B cell (primary cell): Measurements from ENCODE around the gene MYOM1. TPM values are rescaled to one million over a fixed set of nuclear protein-coding genes. Genes with fewer than 3 reads are reported as not detected.

Experiments used
- ATAC-seq: fragments of 200-7000 bp; cut with Tn5 transposase; one replicate; pipeline ENCODE4 v1.10.0; 2021; ENCODE audit warnings: low read depth, mild to moderate bottlenecking, moderate number of reproducible peaks, moderate library complexity
- CTCF ChIA-PET: fragments of 350-600 bp; sonication (Branson Sonifier 250); formaldehyde crosslinking; loops from one replicate; lab custom pipeline; 2021; ENCODE audit warnings: antibody characterized with exemption, inconsistent platforms; lab: Charles Lee
- POLR2A ChIA-PET: fragments of 350-600 bp; sonication (Branson Sonifier 250); formaldehyde crosslinking; loops from one replicate; lab custom pipeline; 2021; ENCODE audit warnings: antibody characterized with exemption; lab: Charles Lee
- DNase-seq: peaks from one replicate; pipeline ENCODE4 v3.0.0; 2013
- H2AFZ ChIP-seq: 2 replicates; pipeline ENCODE4 v1.6.1; 2012; ENCODE audit warnings: mild to moderate bottlenecking, low read depth, low read length; ENCODE audit not compliant: insufficient read depth, poor library complexity, severe bottlenecking
- H3K27ac ChIP-seq, 2 donors: 1 replicate in 1 of 2; 2 replicates in 1 of 2; pipeline ENCODE4 v1.5.1; 2012 to 2013; ENCODE audit warnings: low read length in 2 of 2, mild to moderate bottlenecking in 2 of 2, moderate library complexity in 1 of 2
- H3K27me3 ChIP-seq, 4 experiments: fragments of 200-600 bp in 1 of 4; sonication (generic) in 1 of 4; replicated peaks in 1 of 4; 1 replicate in 2 of 4; 2 replicates in 2 of 4; pipeline versions ENCODE4 v1.6.1 to v1.7.0; 2013 to 2016; ENCODE audit warnings: low read length in 3 of 4, mild to moderate bottlenecking in 2 of 4, mixed read lengths in 1 of 4, moderate library complexity in 1 of 4; ENCODE audit not compliant: insufficient read depth in 4 of 4, control insufficient read depth in 3 of 4; ENCODE audit errors: control extremely low read depth in 1 of 4
- H3K36me3 ChIP-seq, 2 experiments: replicated peaks in 1 of 2; 1 replicate in 1 of 2; 2 replicates in 1 of 2; pipeline versions ENCODE4 v1.6.1 to v1.7.1; 2013; ENCODE audit warnings: low read length in 1 of 2; ENCODE audit not compliant: insufficient read depth in 2 of 2, control insufficient read depth in 1 of 2; ENCODE audit errors: control extremely low read depth in 1 of 2, extremely low read depth in 1 of 2
- H3K4me1 ChIP-seq, 2 donors: fragments of 200-600 bp in 1 of 2; sonication (generic) in 1 of 2; 1 replicate in 1 of 2; 2 replicates in 1 of 2; pipeline versions ENCODE4 v1.5.1 to v1.6.1; 2013 to 2017; ENCODE audit warnings: low read length in 2 of 2; ENCODE audit not compliant: control insufficient read depth in 2 of 2, insufficient read depth in 2 of 2
- H3K4me2 ChIP-seq: replicated peaks from 2 replicates; pipeline ENCODE3; 2012; ENCODE audit warnings: mild to moderate bottlenecking, low read depth, low read length; ENCODE audit not compliant: poor library complexity, severe bottlenecking
- H3K4me3 ChIP-seq, 5 experiments: fragments of 200-600 bp in 1 of 5; sonication (generic) in 1 of 5; 1 replicate in 3 of 5; 2 replicates in 2 of 5; pipeline versions ENCODE4 v1.5.1 to v1.7.0; 2011 to 2016; ENCODE audit warnings: low read length in 4 of 5, mild to moderate bottlenecking in 4 of 5, low read depth in 2 of 5, control low read depth in 1 of 5, moderate library complexity in 1 of 5; ENCODE audit not compliant: insufficient read depth in 1 of 5; ENCODE audit errors: control extremely low read depth in 1 of 5, extremely low read depth in 1 of 5
- H3K79me2 ChIP-seq: fragments of 200-600 bp; sonication (generic); one replicate; pipeline ENCODE4 v1.6.0; 2016; ENCODE audit warnings: low read length; ENCODE audit not compliant: control insufficient read depth, insufficient read depth
- H3K9ac ChIP-seq: fragments of 200-600 bp; sonication (generic); 2 replicates; pipeline ENCODE4 v1.6.1; 2017; ENCODE audit warnings: mild to moderate bottlenecking, low read length, moderate library complexity
- H3K9me3 ChIP-seq, 3 donors: one replicate each; pipeline versions ENCODE4 v1.6.1 to v1.7.1; 2013; ENCODE audit warnings: low read length in 2 of 3; ENCODE audit not compliant: control insufficient read depth in 2 of 3, insufficient read depth in 1 of 3; ENCODE audit errors: control extremely low read depth in 1 of 3
- H4K20me1 ChIP-seq: 2 replicates; pipeline ENCODE4 v1.6.0; 2012; ENCODE audit warnings: mild to moderate bottlenecking, low read length; ENCODE audit not compliant: insufficient read depth, control insufficient read depth, poor library complexity, severe bottlenecking
- H3K27ac Mint-ChIP-seq: one replicate; pipeline ENCODE4 v1.8.0; 2021; ENCODE audit warnings: mixed read lengths
- H3K27me3 Mint-ChIP-seq: one replicate; pipeline ENCODE4 v1.8.0; 2021; ENCODE audit warnings: mixed read lengths
- H3K4me1 Mint-ChIP-seq: one replicate; pipeline ENCODE4 v1.8.0; 2021; ENCODE audit warnings: mixed read lengths
- H3K4me3 Mint-ChIP-seq: one replicate; pipeline ENCODE4 v1.8.0; 2021; ENCODE audit warnings: mixed read lengths
- H3K9me3 Mint-ChIP-seq: one replicate; pipeline ENCODE4 v1.8.0; 2022; ENCODE audit warnings: mixed read lengths; ENCODE audit not compliant: insufficient read depth
- CTCF ChIP-seq: fragments of 200-600 bp; IDR thresholded peaks from one replicate; pipeline ENCODE4 v1.8.0; 2022; ENCODE audit warnings: antibody characterized with exemption, mild to moderate bottlenecking
- EZH2 ChIP-seq: IDR thresholded peaks from 2 replicates; pipeline ENCODE4 v1.6.1; 2012; ENCODE audit warnings: borderline replicate concordance, low read depth, mild to moderate bottlenecking, moderate library complexity, low read length; ENCODE audit not compliant: insufficient read depth, poor library complexity, severe bottlenecking
- WGBS: methylation state at CpG from one replicate; pipeline ENCODE4 v1.1.5; 2013; ENCODE audit warnings: missing lambda C conversion rate; ENCODE audit not compliant: insufficient coverage; 5-methylcytosine and 5-hydroxymethylcytosine counted together
- intact Hi-C: fragments of 100-400 bp; cut with micrococcal nuclease; formaldehyde crosslinking; loops from one replicate; pipeline ENCODE4 v1.10.0; 2022
- polyA plus RNA-seq: library from polyadenylated mRNA; depleted of rRNA; stranded (reverse); fragments of >200 nt; gene quantifications from 2 replicates; pipeline ENCODE4 v1.2.3, GENCODE V29; 2012
- total RNA-seq, 2 donors: library from RNA; stranded (reverse); fragments of 120-200 nt in 1 of 2; gene quantifications; 1 replicate in 1 of 2; 2 replicates in 1 of 2; pipeline versions ENCODE4 v1.2.3 to v1.2.4, GENCODE V29; 2013 to 2022

MYOM1 gene
- total and polyA plus RNA-seq, 2 donors (not counting 1 experiment from before 2014, with no cell fraction given): 1.5 to 12.8 TPM

- Histone ChIP-seq H3K4me1 (no peaks in the 10 kb centered on the region), H3K79me2 (no peaks in the 10 kb centered on the region), H2AFZ (no peak overlapping the region), H3K27ac (no peak overlapping the region), H4K20me1 (no peaks in the 10 kb centered on the region), H3K4me2 (no peak overlapping the region), H3K9me3 (no peaks in the 10 kb centered on the region), H3K9ac (no peak overlapping the region), H3K27me3 (no peaks in the 10 kb centered on the region), H3K36me3 (peaks cover 0 to 2% of the 10 kb centered on the region in 2 experiments), H3K4me3 (no peak overlapping the region)
- no peaks in the 10 kb centered on the region for H3K9me3 Mint-ChIP-seq
- ATAC-seq (no peak), DNase-seq (no peak)
- H3K4me1 Mint-ChIP-seq: no peaks in the 10 kb centered on the region
- POLR2A ChIA-PET: no interaction called here
- CTCF ChIA-PET: interaction anchor here (1.0 to 2.3 kb wide), 2 partner anchors 11 to 62 kb away, joined by 3 to 5 read pairs; no protein-coding TSS in a partner anchor
- TF ChIP-seq CTCF (no peak), EZH2 (no peak)
- no peaks in the 10 kb centered on the region for H3K27me3 Mint-ChIP-seq
- no peak overlapping the region for H3K27ac Mint-ChIP-seq
- no peak overlapping the region for H3K4me3 Mint-ChIP-seq
- intact Hi-C loops: loop anchor here (5.0 kb wide), 1 partner anchor 38 kb away; no protein-coding TSS in a partner anchor
- WGBS: no CpG with 5 or more reads among the region's 2 CpGs
Observed at GRCh38 chr18:3190610-3191009, 29.2 kb downstream of the MYOM1 start.

- ChIA-PET CTCF (interaction anchor here (2.3 kb wide), 1 partner anchor 61 kb away, joined by 5 read pairs; no protein-coding TSS in a partner anchor), POLR2A (interaction anchor here (0.7 to 0.9 kb wide), 2 partner anchors 65 to 104 kb away, joined by 3 read pairs; no protein-coding TSS in a partner anchor)
Observed at GRCh38 chr18:3189884-3190283, 29.9 kb downstream of the MYOM1 start.

More at GRCh38 chr18:3189884-3190283, 29.9 kb downstream of the MYOM1 start:
- Histone ChIP-seq H3K79me2 (no peaks in the 10 kb centered on the region), H3K36me3 (peaks cover 0 to 2% of the 10 kb centered on the region in 2 experiments), H3K4me2 (no peak overlapping the region), H3K27me3 (no peaks in the 10 kb centered on the region), H3K27ac (no peak overlapping the region), H3K9me3 (no peaks in the 10 kb centered on the region), H4K20me1 (no peaks in the 10 kb centered on the region), H2AFZ (no peak overlapping the region), H3K4me1 (no peaks in the 10 kb centered on the region), H3K4me3 (no peak overlapping the region), H3K9ac (no peak overlapping the region)
- H3K27me3 Mint-ChIP-seq: no peaks in the 10 kb centered on the region
- H3K4me1 Mint-ChIP-seq: no peaks in the 10 kb centered on the region
- no peaks in the 10 kb centered on the region for H3K9me3 Mint-ChIP-seq
- DNase-seq: no peak
- intact Hi-C loops: loop anchor here (5.0 kb wide), 1 partner anchor 38 kb away; no protein-coding TSS in a partner anchor
- no peak for ATAC-seq
- no CpG with 5 or more reads among the region's 5 CpGs for WGBS
- H3K27ac Mint-ChIP-seq: no peak overlapping the region
- H3K4me3 Mint-ChIP-seq: no peak overlapping the region
- TF ChIP-seq EZH2 (no peak), CTCF (no peak)
